Measurements from ENCODE around the gene KRT80.

Gene KRT80

GRCh38 chr12:52228366-52228765, 36.6 kb upstream of the KRT80 start:
- no peak for DNase-seq

GRCh38 chr12:52227606-52228166, 35.9 kb upstream of the KRT80 start:
- no peak for DNase-seq

DNA sequence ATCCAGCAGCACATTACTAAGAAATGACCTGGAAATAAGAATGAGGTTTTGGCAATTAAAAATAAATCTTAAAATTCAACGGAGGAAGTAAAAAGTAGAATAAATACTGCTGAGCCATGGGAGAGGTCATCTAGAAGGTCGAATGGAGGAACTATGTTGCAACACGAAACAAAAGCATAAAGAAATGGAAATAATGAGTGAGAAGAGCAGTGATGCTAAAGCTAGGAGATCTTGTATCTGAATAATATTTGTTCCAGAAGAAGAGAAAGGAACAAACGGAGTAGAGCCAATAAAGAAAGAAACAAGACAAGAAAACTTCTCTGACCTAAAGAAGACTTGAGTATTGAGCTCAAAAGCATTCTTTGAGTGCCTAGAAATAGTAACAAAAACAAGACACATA, 34.6 kb upstream of the KRT80 start:
- DNase-seq = no peak

- no peak for DNase-seq
These were observed 33.9 kb upstream of the KRT80 start for GRCh38 chr12:52225752-52226151.

DNA sequence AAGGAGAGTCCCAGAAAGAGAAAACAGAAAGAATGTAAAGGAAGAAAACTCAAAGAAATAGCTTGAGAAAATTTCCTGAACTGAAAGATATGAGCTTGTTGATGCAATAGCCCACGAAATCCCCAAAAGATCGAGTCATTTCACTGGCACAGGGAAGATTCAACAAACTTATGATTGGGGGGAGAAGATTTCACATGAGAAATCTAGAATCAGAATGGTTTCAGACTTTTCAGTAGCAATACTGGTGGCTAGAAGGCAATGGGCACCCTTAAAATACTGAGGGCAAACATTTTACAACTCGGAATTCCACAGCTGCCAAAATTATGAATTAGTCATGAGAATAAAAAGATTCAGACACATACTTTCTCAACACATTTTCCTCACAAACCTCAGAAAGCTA, 32.3 kb upstream of the KRT80 start:
- DNase-seq = no peak

- DNase-seq = no peak
These were observed 31.7 kb upstream of the KRT80 start for GRCh38 chr12:52223406-52224039.

DNA sequence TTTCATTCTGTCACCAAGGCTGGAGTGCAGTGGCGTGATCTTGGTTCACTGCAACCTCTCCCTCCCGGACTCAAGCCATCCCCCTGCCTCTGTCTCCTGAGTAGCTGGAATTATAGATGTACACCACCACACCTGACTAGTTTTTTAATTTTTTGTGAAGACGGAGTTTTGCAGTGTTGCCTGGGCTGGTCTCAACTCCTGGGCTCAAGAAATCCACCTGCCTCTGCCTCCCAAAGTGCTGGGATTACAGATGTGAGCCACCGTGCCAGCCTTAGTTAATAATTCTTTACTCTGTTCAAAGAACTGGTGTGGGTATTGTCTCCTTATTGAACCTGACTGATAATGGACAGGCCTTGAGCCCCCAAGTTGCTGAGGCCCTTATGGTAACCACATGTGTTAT, 30.9 kb upstream of the KRT80 start:
- DNase-seq = no peak

DNA sequence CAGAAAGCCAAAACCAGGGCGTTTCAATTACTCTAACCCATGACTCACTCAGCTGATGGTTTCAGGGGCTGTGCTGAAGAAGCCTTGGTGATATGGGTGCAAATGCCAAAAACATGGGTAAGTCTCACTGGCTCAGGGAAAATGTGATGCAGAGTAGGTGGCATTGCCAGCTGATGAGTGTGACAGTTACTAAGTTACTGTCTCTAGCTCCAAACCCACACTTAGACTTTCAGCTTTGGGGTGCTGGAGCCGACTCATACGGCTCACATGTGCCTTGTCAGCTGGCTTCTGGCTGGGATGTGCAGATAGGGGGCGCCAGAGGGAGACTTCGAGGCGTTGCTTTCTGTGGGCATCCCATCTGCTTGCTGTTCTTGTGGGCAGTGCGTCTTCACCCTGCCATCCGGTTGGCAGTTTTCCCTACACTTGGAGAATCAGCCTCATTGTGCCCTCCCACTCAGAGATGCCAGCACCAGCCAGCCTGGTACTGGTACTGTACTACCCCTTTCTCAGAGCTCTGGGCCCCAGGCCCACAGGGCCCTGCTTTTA, 30.2 kb upstream of the KRT80 start:
- no peak for DNase-seq

DNA sequence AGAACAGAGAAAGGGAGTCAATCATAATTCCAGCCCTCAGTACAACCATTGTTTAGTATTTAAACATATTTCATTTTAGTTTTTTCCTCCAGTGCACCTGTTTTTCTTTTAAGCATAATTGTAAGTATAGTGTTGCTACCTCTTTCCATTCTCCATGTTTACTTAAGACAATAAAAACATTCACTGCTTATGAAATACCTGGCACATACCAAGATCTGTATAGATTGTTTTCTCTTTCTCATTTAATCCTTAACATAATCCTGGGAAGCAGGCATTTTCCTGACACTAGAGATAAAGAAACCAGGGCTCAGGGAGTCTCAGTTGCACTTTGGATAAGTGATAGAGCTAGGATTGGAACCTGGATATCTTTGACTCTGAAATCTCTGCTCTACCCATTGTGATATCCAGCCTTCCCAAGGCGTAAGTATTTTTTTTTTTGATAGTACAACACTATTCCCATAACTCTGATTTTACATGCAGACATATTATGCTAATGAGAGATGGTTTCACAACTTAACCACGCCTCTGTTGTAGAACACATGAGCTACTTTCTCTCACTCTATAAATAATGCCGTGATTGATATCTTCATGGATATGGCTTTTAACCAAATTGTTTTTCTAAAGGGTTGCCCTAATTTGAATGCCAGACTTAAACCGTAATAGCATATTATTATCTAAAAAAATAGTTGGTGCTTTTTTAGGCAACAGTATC, 29.4 kb upstream of the KRT80 start:
- no peak for DNase-seq

DNA sequence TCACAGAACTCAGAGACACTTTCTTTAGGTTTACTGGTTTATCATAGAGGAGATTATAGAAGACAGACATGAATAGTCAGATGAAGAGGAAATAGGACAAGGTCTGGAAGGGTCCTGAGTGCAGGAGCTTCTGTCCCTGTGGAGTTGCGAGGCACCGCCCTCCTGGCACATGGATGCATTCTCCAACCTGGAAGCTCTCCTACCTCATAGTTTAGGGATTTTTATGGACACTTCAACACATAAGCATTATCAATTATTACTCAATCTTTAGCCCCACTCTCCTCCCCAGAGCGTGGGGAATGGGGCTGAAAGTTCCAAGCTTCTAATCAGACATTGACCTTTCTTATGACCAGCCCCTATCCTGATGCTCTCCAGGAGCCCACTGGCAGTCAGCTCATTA, 28.7 kb upstream of the KRT80 start:
- no peak for DNase-seq

DNA sequence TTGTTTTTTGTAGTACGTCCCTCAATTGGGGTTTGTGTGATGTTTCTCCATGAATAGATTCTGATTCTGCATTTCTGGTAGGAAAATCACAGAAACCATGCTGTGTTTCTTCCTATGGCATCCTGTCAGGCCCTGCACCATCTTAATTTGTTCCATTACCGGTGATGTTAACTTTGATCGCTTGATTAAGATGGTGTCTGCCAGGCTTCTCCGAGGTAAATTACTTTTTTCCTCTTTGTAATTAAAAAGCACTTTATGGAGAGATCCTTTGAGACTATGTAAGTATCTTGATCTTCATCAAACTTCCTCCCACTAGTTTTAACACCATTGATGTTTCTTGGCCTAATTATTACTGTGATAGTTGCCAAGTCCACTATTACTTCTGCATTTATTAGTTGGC, 26.2 kb upstream of the KRT80 start:
- DNase-seq = no peak

- no peak for DNase-seq
These were observed 25.4 kb upstream of the KRT80 start for GRCh38 chr12:52217223-52217622.

DNA sequence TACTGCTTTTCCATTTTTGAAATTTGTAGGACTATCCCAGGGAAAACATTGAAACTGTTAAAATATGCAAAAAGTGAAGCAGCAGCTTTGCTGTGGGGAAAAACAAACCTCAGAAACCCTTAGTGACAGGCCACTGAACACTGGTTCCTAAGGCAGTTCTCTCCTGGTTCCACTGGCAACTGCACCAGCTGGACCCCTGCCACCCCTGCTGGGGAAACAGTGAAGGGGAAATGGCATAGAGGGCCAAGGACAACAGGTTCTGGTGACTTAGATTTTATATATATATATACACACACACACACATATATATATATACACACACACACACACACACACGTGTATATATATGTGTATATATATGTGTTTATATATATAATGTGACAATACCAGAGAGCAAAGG, 25.0 kb upstream of the KRT80 start:
- DNase-seq = no peak

DNA sequence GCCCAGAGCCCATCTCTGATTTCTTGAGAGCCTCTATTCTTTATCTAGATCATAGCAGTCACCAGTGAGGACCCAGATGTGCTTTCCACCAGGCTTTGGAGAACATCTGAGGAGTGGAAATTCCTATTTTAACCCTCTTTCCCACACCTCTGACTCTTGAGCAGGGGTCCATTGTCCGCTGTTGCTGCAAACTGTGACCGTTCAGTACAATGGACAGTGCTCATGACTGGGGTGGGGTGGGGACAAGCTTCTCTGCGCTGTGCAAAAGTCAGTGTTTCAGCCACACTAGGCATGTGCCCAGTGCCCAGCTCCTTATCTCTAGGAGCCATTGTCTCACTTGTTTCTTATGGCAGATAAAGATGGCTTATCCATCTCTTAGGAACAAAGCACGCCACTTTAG, 24.3 kb upstream of the KRT80 start:
- no peak for DNase-seq

DNA sequence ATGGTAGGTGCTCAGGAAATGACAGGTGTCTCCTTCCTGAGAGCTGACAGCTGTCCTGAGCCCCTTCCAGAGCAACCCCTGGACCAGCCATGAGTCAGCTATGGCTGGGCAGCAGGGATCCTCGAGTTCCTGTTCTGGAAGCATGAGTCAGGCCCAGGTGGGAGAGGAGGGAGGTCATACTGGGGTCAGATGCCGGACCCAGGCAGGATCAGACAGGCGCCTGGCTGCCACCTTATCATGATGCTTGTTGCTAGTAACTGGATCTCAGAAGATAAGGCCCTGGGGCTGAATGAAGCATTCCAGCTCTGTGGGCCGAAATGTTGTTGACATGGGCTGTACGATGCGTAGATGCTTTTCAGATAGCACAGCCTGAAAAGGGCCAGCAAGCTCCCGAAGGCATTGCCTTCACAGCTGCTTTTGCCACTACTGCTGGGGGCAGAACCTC, 23.8 kb upstream of the KRT80 start:
- no peak for DNase-seq

DNA sequence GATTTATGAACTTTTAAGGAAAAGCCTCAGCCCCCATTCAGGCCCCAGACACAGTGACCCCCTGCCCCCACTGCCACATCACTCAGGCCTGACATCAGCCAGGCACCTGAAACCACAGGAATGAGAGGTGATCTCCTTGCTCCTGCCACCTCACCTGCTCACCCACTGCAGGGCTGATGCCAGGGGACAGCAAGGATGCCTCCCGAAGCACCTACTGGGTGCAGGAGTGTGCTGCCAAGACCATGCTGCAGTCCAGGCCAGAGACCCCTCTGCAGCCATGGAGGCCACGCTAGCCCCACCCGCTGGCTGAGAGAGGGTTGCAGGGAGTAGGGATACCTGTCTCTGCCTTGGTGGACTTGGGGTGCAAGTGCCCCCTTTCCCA, 22.6 kb upstream of the KRT80 start:
- no peak for DNase-seq

DNA sequence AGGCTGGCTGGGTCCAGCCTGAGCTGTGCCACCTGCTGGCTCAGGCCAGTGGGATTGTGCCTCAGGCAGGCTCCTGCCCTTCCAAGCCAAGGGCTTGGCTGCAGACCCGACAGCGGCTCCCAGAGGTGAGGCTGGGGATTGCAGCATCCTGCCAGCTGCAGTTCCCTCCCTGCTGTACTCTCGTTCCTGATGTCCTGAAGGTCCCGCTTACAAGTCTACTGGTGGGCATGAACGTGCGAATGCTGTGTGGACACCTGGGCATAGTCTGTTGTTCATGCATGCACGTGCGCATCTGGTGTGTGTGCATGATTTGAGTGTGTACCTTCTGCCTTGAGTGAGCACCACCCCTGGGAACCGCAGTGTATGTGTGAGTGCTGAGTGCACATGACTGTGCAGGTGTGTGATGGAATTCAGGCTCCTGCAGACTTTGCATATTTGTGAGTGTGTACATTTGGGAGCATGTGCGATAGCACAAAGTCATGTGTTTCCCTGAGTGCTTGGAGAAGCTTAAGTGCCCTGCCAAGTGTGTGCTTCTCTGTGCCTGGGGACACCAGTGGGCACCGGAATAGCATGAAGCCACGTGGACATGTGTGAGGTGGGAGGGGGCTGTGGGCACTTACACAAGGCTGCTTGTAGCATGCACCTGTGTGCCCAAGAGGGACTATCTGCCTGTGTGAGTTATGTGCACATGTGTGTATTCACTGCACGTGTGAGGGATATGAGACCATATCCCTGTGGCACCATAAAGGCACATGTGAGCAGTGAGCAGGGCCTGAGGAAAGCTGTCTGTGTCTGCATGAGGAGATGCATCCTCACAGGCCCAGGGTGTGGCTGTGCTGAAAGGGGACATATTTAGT, 22.0 kb upstream of the KRT80 start:
- no peak for DNase-seq

DNA sequence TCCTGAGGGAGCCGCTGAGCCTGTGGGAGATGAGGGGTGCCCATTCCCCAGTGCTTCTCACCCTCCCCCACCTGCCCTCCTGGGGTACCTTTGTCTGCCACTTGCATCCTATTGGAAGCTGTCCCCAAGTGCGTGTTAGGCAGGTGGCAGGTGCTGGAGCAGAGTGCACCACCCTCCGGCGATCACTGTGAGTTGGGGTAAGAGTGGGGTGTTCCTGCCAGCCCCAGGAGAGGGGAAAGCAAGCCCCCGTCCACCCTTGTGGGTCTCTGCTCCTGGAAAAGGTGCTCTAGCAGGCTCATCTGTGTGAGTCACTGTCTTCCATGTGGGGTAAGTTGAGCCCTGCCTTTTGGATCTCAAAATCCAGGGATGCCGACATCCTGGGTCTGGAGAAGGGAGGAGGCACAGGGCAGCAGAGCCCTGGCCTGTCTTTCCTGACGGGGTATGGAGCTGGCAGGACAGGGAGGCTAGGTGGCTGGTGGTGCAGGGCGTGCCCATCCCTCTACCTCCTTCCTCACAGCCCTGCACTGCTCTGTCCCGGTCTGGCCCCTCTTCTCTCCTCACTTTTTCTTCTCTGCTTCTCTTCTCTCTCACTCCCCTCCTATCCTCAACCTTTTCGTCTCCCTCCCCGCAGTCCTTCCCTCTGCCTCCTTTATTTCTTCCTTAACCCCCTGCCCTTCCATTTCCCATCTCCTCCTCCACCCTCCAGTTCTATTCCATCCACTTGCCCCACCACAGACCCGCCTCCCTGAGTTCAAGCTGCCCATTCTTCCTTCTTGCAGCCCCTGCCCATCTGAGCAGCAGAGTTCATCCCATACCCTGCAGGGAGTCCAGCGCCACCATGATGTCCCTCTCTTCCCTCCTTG, 21.1 kb upstream of the KRT80 start:
- DNase-seq = no peak

- no peak for DNase-seq
These were observed 20.1 kb upstream of the KRT80 start for GRCh38 chr12:52211716-52212585.

- no peak for DNase-seq
These were observed 19.3 kb upstream of the KRT80 start for GRCh38 chr12:52210925-52211650.
